PFSK-1 (cell line): Measurements from ENCODE around the gene PHLDB3.

Source experiments
- POLR2AphosphoS5 ChIP-seq: IDR thresholded peaks from 2 replicates; pipeline ENCODE4 v1.6.1; 2012; ENCODE audit warnings: low read depth, mild to moderate bottlenecking, control low read depth, low read length, moderate library complexity
- REST ChIP-seq, 2 experiments: IDR thresholded peaks; 2 replicates each; pipeline versions ENCODE4 v1.6.1 to v1.8.0; 2011 to 2012; ENCODE audit warnings: low read depth in 2 of 2, low read length in 2 of 2, control low read depth in 1 of 2, inconsistent platforms in 1 of 2, mild to moderate bottlenecking in 1 of 2, moderate library complexity in 1 of 2; ENCODE audit not compliant: insufficient read depth in 1 of 2
- SIN3A ChIP-seq: IDR thresholded peaks from 2 replicates; pipeline ENCODE4 v1.6.1; 2012; ENCODE audit warnings: mild to moderate bottlenecking, low read length, moderate library complexity, borderline replicate concordance; ENCODE audit not compliant: insufficient read depth
- TAF1 ChIP-seq: IDR thresholded peaks from 2 replicates; pipeline ENCODE4 v1.6.1; 2012; ENCODE audit warnings: low read length, control low read depth, borderline replicate concordance; ENCODE audit not compliant: insufficient read depth

GRCh38 chr19:43445426-43445825 lies 59.1 kb downstream of the PHLDB3 start:
- TF ChIP-seq TAF1 (no peak), POLR2AphosphoS5 (no peak), REST (IDR thresholded peaks at IDR 0.05; ENCODE audit: insufficient read depth in 1 of 2, low read depth in 2 of 2, low read length in 2 of 2) (no peak), SIN3A (no peak)
